Natural killer cell (primary cell): ENCODE measurements around the gene SIGLEC14. TPM values are rescaled to one million over a fixed set of nuclear protein-coding genes. Genes with fewer than 3 reads are reported as not detected.

Experiments used
- ATAC-seq, 3 donors: fragments of 150-1000 bp in 2 of 3; fragments of 200-7000 bp in 1 of 3; cut with Tn5 transposase; 1 replicate in 1 of 3; 2 replicates in 2 of 3; pipeline ENCODE4 v1.10.0; 2021; ENCODE audit warnings: mild to moderate bottlenecking in 2 of 3, moderate library complexity in 2 of 3
- DNase-seq, 2 donors: peaks; one replicate each; pipeline versions ENCODE4 v3.0.0 to v3.0.0-alpha.2; 2013 to 2021; ENCODE audit warnings: mixed read lengths in 1 of 2
- H3K27ac ChIP-seq: one replicate; pipeline ENCODE4 v1.5.1; 2013; ENCODE audit warnings: mild to moderate bottlenecking, low read length
- H3K27me3 ChIP-seq: one replicate; pipeline ENCODE4 v1.6.1; 2013; ENCODE audit warnings: low read length; ENCODE audit not compliant: control insufficient read depth, insufficient read depth
- H3K36me3 ChIP-seq: one replicate; pipeline ENCODE4 v1.6.1; 2013; ENCODE audit warnings: low read length; ENCODE audit not compliant: control insufficient read depth, insufficient read depth
- H3K4me1 ChIP-seq: one replicate; pipeline ENCODE4 v1.6.1; 2013; ENCODE audit warnings: low read length; ENCODE audit not compliant: control insufficient read depth, insufficient read depth
- H3K4me3 ChIP-seq: one replicate; pipeline ENCODE4 v1.5.1; 2013; ENCODE audit warnings: low read length
- H3K9me3 ChIP-seq: one replicate; pipeline ENCODE4 v1.6.1; 2013; ENCODE audit warnings: low read length; ENCODE audit not compliant: control insufficient read depth, insufficient read depth
- H3K27ac Mint-ChIP-seq, 2 donors: one replicate each; pipeline ENCODE4 v1.8.0; 2022; ENCODE audit warnings: mild to moderate bottlenecking in 2 of 2, mixed read lengths in 2 of 2, moderate library complexity in 1 of 2
- H3K27me3 Mint-ChIP-seq, 2 donors: one replicate each; pipeline ENCODE4 v1.8.0; 2022; ENCODE audit warnings: low read depth in 2 of 2, mixed read lengths in 2 of 2
- H3K36me3 Mint-ChIP-seq: one replicate; pipeline ENCODE4 v1.8.0; 2022; ENCODE audit warnings: mixed read lengths
- H3K4me1 Mint-ChIP-seq, 2 donors: one replicate each; pipeline ENCODE4 v1.8.0; 2022; ENCODE audit warnings: mixed read lengths in 2 of 2
- H3K4me3 Mint-ChIP-seq: one replicate; pipeline ENCODE4 v1.8.0; 2022; ENCODE audit warnings: mild to moderate bottlenecking, moderate library complexity, mixed read lengths
- H3K9me3 Mint-ChIP-seq, 2 donors: one replicate each; pipeline ENCODE4 v1.8.0; 2022; ENCODE audit warnings: mixed read lengths in 2 of 2
- whole genome bisulfite sequencing: methylation state at CpG from one replicate; pipeline ENCODE4 v1.1.7; 2013; ENCODE audit warnings: missing lambda C conversion rate; ENCODE audit not compliant: insufficient coverage; 5-methylcytosine and 5-hydroxymethylcytosine counted together
- intact Hi-C: fragments of 100-400 bp; cut with micrococcal nuclease; formaldehyde crosslinking; loops from one replicate; pipeline ENCODE4 v1.14.2; 2022
- total RNA-seq, 4 donors: library from RNA; stranded (reverse); fragments of 120-200 nt in 1 of 4; gene quantifications; one replicate each; pipeline versions ENCODE4 v1.2.3 to v1.2.4, GENCODE V29; 2013 to 2022
- TF ChIP-seq, protein P1 (sequence below): fragments of 200-600 bp; IDR thresholded peaks from one replicate; pipeline ENCODE4 v1.8.0; 2022; ENCODE audit warnings: antibody characterized with exemption

SIGLEC14 gene
- total RNA-seq, 3 donors from 2014 or later (not counting 1 experiment from before 2014, with no cell fraction given): 2.7 to 4.9 (median 2.9) TPM

DNA sequence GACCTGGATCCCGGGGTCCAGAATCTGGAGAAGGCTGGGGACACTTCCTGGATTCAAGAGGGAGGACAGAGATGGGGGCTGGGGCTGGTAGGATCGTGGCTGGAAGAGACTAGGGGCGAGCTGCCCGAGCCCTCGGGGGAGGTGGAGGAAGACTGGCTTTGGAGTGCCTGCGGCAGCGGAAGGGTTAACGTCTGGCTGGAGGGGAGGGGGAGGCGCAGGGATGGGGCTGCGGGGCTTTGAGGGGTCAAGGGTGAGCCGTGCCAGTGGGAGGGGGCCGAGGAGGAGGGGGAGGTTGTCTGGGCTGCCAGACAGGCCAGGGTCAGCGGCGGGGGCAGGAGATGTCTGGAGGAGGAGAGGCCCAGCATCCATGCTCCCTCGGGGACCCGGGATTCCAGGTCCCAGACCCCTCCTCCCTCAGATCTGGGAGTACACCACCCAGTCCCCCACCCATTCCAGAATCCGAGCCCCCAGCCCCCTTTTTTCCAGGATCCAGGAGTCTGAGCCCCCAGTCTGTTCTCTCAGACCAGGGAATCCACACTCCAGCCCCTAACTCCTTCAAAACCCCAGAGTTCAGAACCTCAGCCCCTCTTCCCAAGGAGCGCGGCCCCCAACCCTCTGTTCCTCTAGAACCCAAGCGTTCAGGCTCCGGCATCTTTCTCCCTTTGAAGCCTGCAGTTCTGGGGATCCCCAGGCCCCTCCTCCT lies 43.3 kb upstream of the SIGLEC14 start:
- TF ChIP-seq, protein P1, sequence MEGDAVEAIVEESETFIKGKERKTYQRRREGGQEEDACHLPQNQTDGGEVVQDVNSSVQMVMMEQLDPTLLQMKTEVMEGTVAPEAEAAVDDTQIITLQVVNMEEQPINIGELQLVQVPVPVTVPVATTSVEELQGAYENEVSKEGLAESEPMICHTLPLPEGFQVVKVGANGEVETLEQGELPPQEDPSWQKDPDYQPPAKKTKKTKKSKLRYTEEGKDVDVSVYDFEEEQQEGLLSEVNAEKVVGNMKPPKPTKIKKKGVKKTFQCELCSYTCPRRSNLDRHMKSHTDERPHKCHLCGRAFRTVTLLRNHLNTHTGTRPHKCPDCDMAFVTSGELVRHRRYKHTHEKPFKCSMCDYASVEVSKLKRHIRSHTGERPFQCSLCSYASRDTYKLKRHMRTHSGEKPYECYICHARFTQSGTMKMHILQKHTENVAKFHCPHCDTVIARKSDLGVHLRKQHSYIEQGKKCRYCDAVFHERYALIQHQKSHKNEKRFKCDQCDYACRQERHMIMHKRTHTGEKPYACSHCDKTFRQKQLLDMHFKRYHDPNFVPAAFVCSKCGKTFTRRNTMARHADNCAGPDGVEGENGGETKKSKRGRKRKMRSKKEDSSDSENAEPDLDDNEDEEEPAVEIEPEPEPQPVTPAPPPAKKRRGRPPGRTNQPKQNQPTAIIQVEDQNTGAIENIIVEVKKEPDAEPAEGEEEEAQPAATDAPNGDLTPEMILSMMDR: no peak
- Histone ChIP-seq H3K36me3 (no peaks in the 10 kb centered on the region), H3K9me3 (peaks cover 3% of the 10 kb centered on the region), H3K4me3 (peak overlapping the region; percentile 40), H3K4me1 (peaks cover 15% of the 10 kb centered on the region), H3K27me3 (peaks cover 24% of the 10 kb centered on the region), H3K27ac (no peak overlapping the region)
- Mint-ChIP-seq H3K36me3 (no peaks in the 10 kb centered on the region), H3K27me3 (peaks cover 49 to 60% of the 10 kb centered on the region in 2 donors), H3K9me3 (no peaks in the 10 kb centered on the region), H3K4me1 (peaks cover 6 to 23% of the 10 kb centered on the region in 2 donors), H3K27ac (no peak overlapping the region), H3K4me3 (peak overlapping the region; percentile 63)
- 2% methylated on average over 21 of the region's 21 CpGs for WGBS
- intact Hi-C loops: no loop called here
- no peak for DNase-seq
- no peak for ATAC-seq

DNA sequence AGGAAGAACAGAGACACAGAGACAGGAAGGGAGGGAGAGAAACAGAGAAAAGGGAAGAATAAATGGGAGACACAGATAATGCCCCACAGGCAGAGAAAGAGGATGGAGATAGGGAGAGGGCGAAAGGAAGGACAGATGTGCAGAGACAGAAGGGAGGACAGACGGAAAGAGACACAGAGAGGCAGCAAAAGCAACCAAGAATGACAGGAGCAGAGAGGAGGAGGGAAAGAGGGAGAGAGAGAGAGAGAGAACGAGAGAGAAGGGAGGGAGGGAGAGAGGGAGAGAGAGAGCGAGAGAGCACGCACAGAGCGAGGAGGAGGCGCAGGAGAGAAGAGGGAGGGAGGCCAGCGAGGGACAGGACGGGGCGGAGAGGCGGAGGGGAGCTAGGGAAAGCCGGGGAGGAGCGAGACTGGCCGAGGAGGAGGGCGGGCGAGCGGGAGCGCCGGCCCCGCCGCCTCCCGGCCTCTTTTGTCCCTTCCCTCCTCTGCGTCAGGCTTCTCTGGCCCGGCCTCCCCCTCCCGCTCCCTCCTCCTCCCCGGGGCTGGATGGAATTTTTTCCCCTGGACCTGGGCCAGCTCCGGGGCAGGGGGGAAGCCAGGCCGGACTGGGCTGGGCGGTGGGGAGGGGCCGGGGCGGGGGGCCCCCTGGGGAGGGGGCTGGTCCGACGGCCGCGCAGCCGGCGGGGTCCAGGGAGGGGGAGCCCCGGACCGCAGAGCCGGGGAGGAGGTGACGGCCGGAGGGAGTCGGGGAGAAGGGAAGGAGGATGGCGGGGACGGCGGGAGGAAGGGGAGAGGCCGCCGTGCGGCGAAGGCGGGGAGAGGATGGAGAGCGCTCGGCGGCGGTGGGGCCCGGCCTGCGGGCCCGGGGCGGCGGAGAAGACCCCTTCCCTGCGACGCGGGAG lies 42.3 kb upstream of the SIGLEC14 start:
- DNase-seq: peak in 1 of 2 donors; percentile 35
- H3K27ac ChIP-seq: no peak overlapping the region
- no peak for ATAC-seq
- H3K9me3 ChIP-seq: peaks cover 3% of the 10 kb centered on the region
- peaks cover 15% of the 10 kb centered on the region for H3K4me1 ChIP-seq
- Mint-ChIP-seq H3K4me1 (peaks cover 6 to 23% of the 10 kb centered on the region in 2 donors), H3K27ac (peak overlapping the region in 1 of 2 donors; percentile 17), H3K27me3 (peaks cover 54 to 56% of the 10 kb centered on the region in 2 donors), H3K9me3 (no peaks in the 10 kb centered on the region), H3K36me3 (no peaks in the 10 kb centered on the region), H3K4me3 (peak overlapping the region; percentile 59)
- TF ChIP-seq, protein P1: no peak
- H3K27me3 ChIP-seq: peaks cover 24% of the 10 kb centered on the region
- no peak overlapping the region for H3K4me3 ChIP-seq
- H3K36me3 ChIP-seq: no peaks in the 10 kb centered on the region
- 2% methylated on average over 59 of the region's 63 CpGs for WGBS
- intact Hi-C loops: no loop called here

DNA sequence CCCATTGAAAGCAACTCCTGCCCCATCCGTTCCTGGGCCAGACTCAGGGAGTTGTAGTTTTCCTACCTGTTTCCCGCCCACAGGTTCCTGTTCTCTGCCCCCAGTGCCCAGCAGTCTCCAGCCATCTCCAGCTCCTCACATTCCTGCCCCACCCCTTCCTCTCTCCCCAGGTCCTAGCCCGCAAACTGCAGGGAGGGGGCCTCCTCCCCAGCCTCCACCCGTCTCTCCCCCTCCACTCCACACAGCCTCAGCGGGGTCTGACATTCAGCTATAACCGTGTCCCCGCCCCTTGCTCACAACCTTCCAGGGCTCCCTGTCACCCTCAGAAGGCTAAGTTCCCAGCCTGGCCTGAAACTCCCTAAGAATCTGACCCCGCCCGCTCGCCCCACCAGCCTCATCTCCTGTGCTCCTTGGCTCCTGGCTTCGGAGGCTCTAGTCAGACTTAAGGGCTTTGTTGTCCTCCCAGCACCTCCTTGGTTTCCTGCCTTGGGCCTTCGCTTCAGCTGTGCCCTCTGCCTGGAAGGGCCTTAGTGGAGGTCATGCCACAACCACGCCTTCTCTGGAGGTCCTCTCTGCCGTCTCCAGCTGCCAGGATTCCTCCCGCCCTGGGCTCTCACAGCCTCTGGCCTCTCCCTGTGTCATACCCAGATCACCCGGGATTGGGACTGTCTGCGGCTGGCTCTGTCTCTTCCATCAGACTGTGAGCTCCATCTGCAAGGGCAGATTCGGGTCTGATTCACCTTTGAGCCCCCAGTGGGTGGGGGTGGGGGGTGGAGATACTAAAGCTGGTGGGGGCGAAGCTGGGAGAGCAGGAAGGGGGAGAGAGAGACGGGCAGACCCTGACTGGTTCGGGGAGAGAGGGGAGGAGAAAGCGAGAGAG lies 41.4 kb upstream of the SIGLEC14 start:
- no peak overlapping the region for H3K4me3 ChIP-seq
- no peaks in the 10 kb centered on the region for H3K36me3 Mint-ChIP-seq
- H3K27ac Mint-ChIP-seq: peak overlapping the region in 1 of 2 donors; percentile 17
- no peak for ATAC-seq
- intact Hi-C loops: no loop called here
- no peak for DNase-seq
- H3K9me3 ChIP-seq: peaks cover 3% of the 10 kb centered on the region
- 38% methylated on average over 22 of the region's 22 CpGs for WGBS
- no peaks in the 10 kb centered on the region for H3K9me3 Mint-ChIP-seq
- H3K4me1 ChIP-seq: peaks cover 15% of the 10 kb centered on the region
- H3K27me3 ChIP-seq: peaks cover 24% of the 10 kb centered on the region
- peaks cover 6 to 23% of the 10 kb centered on the region in 2 donors for H3K4me1 Mint-ChIP-seq
- peaks cover 53% of the 10 kb centered on the region in 2 donors for H3K27me3 Mint-ChIP-seq
- no peaks in the 10 kb centered on the region for H3K36me3 ChIP-seq
- TF ChIP-seq, protein P1: no peak
- H3K27ac ChIP-seq: no peak overlapping the region
- H3K4me3 Mint-ChIP-seq: peak overlapping the region; percentile 59
